OCI-M2 (cell line): ENCODE measurements around the gene NRIP2.
"Not testable (repeated sequence)": the region's sequence is repeated elsewhere in the genome, so short reads cannot be mapped to it uniquely, and the experiment has no call there.

ENCODE experiments used
- DNase-seq: peaks from one replicate; lab custom pipeline; 2025; ENCODE audit not compliant: unreplicated experiment; lab: John Stamatoyannopoulos, UW

The NRIP2 gene, protein sequence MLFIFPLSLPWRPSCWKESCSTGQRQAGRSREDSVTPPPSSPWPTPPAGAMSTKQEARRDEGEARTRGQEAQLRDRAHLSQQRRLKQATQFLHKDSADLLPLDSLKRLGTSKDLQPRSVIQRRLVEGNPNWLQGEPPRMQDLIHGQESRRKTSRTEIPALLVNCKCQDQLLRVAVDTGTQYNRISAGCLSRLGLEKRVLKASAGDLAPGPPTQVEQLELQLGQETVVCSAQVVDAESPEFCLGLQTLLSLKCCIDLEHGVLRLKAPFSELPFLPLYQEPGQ

DNA sequence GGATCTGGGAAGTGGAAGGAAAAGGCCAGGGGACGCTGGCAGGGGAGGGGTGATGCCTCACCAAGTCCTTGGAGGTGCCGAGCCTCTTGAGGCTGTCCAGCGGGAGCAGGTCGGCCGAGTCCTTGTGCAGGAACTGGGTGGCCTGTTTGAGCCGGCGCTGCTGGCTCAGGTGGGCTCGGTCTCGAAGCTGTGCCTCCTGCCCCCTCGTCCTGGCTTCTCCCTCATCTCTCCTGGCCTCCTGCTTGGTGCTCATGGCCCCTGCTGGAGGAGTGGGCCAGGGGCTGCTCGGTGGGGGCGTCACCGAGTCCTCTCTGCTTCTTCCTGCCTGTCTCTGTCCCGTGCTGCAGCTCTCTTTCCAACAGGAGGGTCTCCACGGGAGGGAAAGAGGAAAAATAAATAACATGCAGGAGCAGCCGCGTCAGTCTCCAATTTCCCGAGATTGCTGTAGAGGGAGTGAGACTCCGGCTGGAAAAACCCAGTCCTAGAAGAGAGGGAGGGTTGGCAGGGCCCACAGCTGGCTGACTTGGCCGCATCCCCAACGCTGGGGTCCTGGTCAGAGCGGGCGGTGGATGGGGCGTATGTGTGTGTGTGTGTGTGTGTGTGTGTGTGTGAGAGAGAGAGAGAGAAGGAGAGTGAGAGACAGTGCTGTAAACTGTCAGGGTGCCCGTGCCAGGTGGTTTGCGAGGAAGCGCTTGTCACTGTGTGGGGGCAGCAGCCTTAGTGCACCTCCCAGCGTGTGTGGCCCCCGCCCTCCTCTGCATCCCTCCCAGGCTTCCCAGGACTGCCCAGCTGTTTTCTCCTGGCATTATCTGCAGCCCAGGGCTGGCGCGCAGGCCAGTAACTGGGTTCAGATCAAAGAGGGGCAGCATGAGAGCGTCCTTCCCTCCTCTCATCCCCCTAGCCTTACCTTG is at the start of gene NRIP2:
NRIP2 (minus strand) TSS at position 455 of the 911 bp plus-strand sequence; CDS start at position 403, 52 bp downstream.
- no peak for DNase-seq

DNA sequence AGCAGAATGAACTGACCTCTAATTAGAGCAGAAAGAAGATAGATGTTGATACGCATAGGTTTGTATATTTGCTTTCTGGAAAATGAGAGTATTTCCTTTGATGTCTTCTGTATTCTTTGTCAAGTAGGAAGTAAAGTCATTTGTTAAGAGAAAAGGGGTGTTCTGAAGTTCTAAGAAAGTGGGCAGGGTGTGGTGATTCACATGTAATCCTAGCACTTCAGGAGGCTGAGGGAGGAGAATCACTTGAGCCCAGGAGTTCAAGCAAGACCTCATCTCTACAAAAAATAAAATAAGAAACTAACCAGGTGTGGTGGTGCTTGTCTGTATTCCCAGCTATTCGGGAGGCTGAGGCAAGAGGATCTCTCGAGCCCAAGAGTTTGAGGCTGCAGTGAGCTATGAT is 45.0 kb upstream of the NRIP2 start:
- no peak for DNase-seq

DNA sequence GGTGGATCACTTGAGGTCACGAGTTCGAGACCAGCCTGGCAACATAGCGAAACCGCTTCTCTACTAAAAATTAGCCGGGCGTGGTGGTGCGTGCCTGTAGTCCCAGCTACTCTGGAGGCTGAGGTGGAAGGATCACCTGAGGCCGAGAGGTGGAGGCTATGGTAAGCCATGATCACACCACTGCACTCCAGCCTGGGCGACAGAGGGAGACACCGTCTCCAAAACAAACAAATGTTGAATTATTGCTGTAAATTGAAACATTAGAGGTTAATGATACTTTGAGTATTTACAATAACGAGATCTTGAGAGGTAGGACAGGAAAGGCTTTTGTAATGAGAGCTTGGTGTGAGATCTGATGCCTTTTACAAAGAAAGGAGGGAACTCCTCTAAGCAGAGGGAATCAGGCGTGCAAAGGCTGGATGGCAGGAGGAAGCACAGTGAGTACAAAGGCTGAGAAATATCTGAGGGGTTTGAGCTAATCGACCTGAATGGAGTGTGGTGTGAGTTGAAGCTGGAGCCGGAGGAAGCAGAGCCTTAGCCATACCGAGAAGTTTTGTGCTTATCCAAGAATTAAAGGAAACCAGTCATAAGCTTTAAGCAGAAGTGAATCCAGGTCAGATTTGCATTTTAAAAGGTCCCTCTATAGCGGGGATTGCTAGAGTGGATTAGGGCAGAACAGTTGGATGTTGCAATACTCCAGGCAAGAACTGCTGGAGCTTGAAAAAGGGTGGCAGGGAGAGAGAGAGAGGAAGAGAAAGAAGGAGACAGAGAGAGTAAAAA is 43.3 kb upstream of the NRIP2 start:
- DNase-seq: no peak

DNA sequence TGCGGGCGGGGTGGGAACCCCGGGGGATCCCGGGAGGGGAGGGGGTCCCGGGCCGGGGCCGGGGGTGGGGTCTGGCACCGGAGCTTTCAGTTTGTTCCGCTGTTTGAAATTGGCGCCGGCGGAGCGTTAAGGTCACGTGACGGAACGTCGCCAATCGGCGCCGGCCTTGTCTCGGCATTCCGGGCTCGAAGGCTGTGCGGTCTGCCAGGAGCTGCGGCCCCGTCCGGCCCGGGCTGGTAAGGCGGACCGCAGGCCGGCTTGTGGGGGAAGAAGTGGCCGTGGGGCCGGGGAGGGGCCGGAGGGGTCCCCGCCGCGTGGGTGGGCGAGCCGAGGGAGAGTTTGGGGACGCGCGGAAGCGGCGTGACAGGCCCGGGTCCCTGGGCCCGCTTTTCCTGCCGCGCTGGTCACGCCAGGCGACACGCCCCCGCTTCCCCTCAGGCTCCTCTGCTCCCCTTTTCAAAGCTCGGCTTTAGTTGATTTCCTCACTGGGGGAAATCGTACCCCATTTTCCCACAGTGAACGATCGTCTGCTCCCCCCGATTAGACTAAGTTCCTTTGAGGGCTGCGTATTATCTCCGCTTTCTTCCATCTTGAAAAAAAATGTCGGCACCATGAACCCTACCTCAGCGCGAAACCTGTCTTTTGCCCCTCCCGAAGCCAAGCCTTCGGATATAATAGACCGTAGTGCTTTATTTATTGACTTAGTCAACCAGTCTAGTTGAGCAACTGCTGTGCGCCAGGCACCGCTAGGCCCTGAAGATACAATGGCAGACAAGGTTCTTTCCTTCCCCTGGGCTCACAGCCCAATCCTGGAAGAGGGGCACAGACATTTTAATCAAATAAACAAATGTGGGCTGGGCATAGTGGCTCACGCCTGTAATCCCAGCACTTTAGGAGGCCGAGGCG is 42.5 kb upstream of the NRIP2 start, which contains the start of the genes FOXM1 and RHNO1:
FOXM1 (minus strand) TSS at position 128 of the 906 bp plus-strand sequence. CDS start 2,696 bp downstream, outside the sequence.
RHNO1 (plus strand) TSS at position 177 of the 906 bp plus-strand sequence. CDS start 8,144 bp downstream, outside the sequence.
- no peak for DNase-seq

DNA sequence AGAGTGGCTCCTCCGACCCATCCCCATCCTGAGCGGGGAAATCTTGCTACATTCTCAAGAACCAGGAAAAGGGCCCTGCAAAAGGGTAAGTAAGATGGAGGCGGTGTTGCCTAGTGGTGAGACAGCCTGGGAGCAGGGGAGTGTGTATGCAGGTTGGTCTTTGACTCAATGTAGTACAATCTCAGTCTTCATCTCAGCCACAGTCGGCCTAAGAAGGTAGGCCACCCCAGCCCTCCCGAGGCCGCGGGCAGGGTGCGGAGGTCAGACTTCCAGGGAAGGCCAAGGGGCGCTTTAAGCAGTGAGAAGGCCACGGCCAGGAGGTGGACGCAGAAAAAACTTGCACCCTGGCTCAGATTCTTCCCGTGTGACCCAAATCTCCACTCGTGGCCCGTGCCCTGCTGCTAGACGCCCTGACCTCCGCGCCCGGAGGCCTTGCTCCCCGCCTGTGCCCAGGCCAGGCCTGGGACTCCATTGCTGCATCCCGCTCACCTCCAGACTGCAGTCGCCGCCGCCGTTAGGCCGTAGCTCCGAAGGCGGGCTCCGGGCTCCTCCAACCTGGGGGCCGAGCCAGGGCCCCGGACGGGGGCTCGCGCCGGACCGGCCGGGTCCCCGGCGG is 41.7 kb upstream of the NRIP2 start:
- no peak for DNase-seq

DNA sequence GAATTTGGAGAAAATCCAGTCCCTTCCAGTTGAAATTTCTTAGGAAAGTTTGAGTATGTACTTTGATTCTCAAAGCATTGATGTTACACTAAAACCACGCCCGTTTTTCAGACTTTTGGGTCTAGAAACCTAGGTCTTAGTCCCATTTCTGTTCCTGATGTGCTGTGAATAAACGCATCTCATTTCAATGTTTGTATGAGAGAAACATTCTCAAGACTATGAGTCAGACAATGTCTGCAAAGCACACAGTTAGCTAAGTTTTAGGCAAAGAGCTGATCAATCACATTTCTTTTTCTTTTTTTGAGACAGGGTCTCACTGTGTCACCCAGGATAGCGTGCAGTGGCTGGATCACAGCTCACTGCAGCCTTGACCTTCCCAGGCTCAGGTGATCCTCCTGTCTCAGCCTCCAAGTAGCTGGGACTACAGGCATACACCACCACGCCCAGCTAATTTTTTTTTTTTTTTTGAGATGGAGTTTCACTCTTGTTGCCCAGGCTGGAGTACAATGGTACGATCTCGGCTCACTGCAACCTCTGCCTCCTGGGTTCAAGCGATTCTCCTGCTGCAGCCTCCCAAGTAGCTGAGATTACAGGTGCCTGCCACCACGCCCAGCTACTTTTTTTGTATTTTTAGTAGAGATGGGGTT is 34.3 kb upstream of the NRIP2 start:
- not testable (repeated sequence) for DNase-seq

DNA sequence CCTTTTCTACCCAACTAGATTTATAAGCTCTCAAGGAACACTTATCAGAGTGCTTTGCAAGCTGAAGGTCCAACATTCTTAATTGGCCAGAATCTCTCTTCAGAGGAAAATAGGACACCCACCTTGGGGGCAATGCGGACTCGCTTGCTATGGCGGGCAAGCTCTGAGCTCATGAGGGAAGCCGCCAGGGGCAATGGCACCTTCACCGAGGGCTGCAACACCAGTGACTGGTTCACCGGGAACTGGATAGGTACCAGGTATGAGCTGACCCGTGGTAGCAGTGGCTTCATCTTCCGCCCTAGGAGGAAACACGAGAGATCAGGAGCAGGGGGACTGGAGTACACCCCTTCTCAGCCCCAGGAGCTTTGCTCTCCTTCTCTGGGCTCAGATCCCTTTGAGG is 29.4 kb upstream of the NRIP2 start:
- no peak for DNase-seq

DNA sequence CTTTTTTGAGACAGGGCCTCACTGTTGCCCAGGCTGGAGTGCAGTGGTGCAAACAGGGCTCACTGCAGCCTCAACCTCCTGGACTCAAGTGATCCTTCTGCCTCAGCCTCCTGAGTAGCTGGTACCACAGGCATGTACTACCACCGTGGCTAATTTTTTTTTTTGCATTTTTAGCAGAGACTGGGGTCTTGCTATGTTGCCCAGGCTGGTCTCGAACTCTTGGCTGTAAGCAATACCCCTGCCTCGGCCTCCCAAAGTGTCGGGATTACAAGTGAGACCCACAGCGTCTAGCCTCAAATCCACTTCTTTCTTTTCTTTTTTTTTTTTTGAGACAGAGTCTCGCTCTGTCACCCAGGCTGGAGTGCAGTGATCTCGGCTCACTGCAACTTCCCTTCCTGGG is 28.6 kb upstream of the NRIP2 start:
- not testable (repeated sequence) for DNase-seq

DNA sequence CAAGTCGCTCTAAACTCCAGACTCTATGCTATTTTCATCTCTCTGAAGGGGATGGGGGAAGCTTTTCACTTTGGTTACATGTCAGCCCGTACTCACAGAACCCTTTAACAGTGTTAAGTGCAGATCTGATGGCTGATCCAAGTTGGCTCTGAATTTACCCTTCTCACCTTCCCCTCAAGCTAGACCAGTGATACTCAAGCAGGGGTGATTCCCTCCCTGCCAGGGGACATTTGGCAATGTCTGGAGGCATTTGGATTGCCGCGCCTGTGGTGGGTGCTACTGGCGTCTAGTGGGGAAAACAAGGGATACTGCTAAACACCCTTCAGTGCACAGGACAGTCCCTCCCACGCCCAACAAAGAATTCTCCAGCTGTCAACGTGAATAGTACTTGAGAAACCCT is 28.0 kb upstream of the NRIP2 start:
- no peak for DNase-seq

DNA sequence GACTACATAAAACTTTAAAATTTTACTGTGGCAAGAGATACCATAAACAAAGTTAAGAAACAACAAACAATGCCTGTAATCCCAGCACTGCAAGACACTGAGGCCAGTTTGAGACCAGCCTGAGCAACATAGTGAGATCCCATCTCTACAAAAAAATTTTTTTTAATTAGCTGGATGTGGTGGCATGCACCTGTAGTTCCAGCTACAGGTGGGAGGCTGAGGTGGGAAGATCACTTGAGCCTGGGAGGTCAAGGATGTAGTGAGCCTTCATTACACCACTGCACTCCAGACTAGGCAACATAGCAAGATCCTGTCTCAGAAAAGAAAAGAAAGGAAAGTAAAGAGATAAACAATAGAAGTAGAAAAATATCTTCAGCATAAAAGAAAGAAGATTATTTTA is 25.3 kb upstream of the NRIP2 start:
- DNase-seq: no peak

DNA sequence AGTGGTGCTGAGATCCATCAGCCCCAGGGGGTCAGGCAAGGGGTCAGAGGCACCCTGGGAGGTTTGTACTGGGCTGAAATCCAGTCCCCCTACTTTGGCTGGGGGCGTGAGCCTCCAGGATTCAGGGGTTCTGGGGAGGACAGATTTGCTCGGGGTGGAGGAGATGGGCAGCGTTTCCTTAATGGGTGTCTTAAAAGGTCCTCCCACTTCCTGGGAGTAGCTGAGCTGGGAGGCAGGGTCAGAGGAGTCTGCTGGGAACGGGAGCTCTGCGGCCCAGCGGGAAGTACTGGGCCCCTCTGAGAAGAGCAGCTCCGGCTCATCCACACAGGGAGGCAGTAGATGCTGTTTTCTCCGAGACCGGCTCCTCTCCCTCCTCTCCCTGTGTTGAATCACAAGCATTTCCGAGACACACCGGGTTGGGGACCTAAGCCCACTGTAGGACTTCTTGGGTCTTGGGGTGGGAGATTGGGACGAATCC is 24.1 kb upstream of the NRIP2 start:
- DNase-seq: no peak

DNA sequence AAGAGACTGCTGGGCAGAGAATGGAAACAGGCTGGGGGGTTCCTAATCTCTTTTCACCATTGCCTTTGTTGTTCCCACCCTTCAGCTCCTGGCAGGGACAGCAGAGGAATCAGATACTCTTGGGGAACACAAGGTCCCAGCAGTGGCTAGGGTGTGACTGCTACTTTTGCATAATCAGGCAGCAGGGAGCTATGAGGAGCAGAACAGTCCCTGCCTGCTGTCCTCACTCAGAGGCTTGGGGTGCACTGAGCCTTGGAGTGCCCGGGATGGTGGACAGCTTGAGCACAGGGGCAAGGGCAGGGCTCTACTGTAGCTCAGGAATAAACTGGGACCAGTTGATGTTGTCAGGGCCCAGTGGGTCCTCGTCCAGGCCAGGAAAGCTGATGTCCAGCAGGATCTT is 23.5 kb upstream of the NRIP2 start:
- no peak for DNase-seq

DNA sequence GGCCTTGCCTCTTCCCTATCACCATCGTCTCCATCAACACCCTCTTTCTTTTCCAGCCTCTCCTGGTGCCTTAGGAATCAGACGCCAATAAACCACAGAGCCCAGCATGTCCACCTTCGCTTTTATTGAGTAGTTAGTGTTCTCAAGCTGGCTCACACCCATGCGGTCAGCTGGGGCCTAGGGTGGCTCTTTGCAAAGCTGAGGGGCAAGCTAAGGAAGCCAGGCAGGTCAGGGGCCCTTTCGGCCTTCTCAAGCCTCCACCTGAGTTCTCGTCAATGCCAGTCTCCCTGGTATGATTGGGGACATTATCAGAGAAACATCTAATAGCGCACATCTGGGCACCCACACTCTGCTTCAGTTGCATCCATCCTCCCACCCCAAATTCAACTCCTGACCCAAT is 22.7 kb upstream of the NRIP2 start:
- no peak for DNase-seq

DNA sequence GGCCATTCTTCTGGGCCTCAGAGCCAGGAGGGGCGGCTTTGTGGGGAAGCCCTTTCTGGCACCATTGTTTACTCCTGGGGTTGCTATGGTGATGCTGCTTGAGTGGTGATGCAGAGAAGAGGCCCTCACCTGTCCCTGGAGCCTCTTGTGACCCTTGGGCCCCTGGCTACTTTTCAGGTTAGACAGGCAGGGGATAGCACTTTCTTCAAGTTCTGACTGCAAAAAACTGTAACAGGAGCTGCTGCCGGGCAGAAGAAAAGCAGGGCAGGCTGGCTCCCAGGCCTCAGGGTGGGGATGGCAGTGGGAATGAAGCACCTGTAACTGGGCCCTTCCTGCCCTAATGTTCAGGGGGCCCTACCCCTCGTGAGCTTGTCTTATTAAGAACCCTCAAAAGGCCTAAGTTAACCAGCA is 22.2 kb upstream of the NRIP2 start, which contains the start of gene TEX52:
TEX52 (minus strand) TSS at position 19 of the 411 bp plus-strand sequence; CDS start at position 6, 13 bp downstream.
- DNase-seq: no peak

DNA sequence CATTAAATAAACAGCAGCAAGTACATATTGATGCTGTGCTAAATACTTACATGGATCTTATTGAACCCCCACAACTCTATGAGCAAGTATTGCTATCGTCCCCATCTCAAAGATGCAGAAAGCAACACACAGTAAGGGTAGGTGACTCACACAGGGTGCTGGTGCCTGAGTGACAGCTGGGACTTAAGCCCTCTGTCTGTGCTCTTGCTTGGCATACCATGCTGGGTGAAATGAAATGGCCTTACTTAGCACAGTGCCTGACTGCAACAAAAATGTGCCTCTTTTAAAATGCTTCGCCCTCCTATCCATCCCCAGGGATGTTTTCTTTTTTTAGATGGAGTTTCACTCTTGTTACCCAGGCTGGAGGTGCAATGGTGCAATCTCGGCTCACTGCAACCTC is 21.2 kb upstream of the NRIP2 start:
- DNase-seq: no peak

DNA sequence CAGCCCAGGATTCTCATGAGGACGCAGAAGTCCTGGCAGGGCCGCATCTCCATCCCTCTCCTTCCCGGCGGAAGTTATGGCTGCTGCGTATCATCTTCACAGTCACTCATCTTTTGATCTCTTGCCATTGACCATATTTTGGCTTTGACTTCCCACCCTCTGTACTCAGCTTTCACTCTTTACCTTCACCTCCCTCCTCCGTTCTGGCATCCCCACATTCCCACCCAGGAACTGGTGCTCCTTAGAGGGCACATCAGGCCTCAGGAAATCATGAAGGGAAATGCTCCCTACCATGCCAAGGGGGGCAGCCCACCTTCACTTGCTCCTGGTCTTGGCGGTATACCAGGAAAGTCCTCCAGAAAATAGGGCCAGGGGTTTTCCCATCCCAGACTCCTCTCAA is 20.7 kb upstream of the NRIP2 start:
- DNase-seq: no peak

DNA sequence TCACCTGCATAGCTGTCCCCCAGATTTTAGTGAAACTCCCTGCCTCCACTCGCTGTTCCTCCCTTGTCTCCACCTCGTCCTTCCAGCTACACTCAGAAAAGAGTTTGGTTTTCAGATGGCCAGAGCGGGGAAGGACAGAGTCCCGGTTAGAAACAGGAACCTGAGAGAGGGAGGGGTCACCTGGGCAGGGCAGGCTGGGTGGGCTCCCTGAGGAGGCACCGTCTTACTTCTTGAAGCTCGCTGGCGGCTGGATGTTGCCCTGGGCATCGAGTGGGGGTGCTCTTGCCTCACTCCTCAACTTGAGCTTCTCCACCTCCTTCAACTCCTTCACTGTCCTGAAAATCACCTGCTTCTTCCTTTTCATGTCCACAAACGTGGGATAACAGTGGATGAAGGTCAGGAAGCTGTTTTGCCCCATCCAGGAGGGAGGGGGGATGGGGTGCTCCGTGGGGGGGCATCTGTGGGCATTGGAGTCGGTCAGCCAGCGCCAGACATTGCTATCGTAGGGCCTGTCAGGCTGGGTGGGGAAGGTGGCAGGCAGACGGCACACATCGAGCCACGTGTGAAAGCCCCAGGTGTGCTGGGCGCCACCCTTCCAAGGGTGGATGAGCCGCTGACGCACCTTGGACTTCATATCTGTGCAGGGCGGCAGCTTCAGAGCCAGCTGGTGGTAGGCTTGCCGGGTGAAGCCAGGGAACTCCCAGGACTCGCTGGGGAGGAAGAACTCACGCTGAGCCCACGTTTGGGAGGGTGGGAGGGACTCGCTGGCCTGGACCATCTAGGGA is 20.0 kb upstream of the NRIP2 start:
- DNase-seq: no peak

DNA sequence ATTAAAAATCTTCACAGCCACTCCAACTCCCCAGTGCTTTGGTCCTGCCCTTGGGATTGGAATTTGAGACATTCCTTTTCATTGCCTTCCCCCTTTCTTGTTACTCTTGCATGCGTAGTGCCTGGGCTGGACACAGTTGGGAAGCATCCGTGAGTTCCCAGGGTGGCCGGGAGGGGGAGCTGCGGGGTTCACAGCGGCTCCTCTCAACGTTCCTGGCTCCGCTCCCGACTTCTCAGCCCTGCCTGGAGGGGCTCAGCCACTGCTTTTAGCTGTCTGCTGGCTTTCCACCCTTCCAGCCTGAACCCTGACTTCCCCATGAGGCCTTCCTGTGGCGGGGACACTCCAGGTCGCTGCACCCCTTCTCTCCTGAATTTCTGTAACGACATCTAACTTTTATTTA is 18.8 kb upstream of the NRIP2 start:
- no peak for DNase-seq
